ENCODE data around the gene CRTC3.
"Not testable (repeated sequence)": the region's sequence is repeated elsewhere in the genome, so short reads cannot be mapped to it uniquely, and the experiment has no call there.

DNA sequence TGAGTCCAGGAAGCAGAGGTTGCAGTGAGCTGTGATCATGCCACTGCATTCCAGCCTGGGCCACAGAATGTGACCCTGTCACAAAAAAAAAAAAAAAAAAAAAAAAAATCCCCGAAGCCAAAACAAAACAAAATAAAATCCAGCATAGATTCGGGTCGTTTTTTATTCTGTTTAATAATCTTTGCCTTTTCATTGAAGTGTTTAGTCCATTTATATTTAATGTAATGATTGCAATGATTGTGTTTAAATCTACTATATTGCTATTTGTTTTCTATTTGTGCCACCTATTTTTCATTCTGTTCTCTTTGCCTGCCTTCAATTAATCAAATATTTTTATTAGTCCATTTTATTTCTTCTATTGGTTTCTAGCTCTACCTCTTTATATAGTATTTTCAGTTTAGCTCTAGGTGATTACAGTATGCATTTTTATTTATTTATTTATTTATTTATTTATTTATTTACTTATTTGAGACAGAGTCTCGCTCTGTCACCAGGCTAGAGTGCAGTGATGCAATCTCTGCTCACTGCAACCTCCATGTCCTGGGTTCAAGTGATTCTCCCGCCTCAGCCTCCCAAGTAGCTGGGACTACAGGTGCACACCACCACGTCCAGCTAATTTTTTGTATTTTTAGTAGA is 159.7 kb downstream of the CRTC3 start:
- TF ChIP-seq, protein P1, sequence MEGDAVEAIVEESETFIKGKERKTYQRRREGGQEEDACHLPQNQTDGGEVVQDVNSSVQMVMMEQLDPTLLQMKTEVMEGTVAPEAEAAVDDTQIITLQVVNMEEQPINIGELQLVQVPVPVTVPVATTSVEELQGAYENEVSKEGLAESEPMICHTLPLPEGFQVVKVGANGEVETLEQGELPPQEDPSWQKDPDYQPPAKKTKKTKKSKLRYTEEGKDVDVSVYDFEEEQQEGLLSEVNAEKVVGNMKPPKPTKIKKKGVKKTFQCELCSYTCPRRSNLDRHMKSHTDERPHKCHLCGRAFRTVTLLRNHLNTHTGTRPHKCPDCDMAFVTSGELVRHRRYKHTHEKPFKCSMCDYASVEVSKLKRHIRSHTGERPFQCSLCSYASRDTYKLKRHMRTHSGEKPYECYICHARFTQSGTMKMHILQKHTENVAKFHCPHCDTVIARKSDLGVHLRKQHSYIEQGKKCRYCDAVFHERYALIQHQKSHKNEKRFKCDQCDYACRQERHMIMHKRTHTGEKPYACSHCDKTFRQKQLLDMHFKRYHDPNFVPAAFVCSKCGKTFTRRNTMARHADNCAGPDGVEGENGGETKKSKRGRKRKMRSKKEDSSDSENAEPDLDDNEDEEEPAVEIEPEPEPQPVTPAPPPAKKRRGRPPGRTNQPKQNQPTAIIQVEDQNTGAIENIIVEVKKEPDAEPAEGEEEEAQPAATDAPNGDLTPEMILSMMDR (IDR thresholded peaks at IDR 0.05; ENCODE audit: poor library complexity), result not testable (repeated sequence)
- not testable (repeated sequence) for TF ChIP-seq EZH2phosphoT487 (IDR thresholded peaks at IDR 0.05; ENCODE audit: low read depth, severe bottlenecking, unreplicated experiment); EZH2 (IDR thresholded peaks at IDR 0.05; ENCODE audit: borderline replicate concordance)
